Testis (tissue), 3 donors: ENCODE data around the gene SLC6A20. TPM values are rescaled to one million over a fixed set of nuclear protein-coding genes. Genes with fewer than 3 reads are reported as not detected.

ENCODE experiments used
- DNase-seq: peaks from one replicate; pipeline ENCODE4 v3.0.0-alpha.2; 2019
- H3K27ac ChIP-seq, 2 donors: fragments of 200-600 bp; sonication (generic); one replicate each; pipeline ENCODE4 v1.5.1; 2019
- H3K27me3 ChIP-seq: fragments of 200-600 bp; sonication (generic); one replicate; pipeline ENCODE4 v1.5.1; 2019
- H3K36me3 ChIP-seq: fragments of 200-600 bp; sonication (generic); one replicate; pipeline ENCODE4 v1.5.1; 2017; ENCODE audit warnings: low read depth; ENCODE audit errors: missing control alignments
- H3K4me1 ChIP-seq: fragments of 200-600 bp; sonication (generic); one replicate; pipeline ENCODE4 v1.5.1; 2019
- H3K4me3 ChIP-seq, 2 donors: fragments of 200-600 bp; sonication (generic); one replicate each; pipeline ENCODE4 v1.5.1; 2017 to 2019
- H3K9me3 ChIP-seq: fragments of 200-600 bp; sonication (generic); one replicate; pipeline ENCODE4 v1.5.1; 2017
- CTCF ChIP-seq, 3 experiments: fragments of 450-650 bp in 2 of 3; fragments of 200-600 bp in 1 of 3; sonication (generic) in 1 of 3; IDR thresholded peaks; one replicate each; pipeline ENCODE4 v1.5.1; 2016 to 2019; ENCODE audit warnings: antibody characterized with exemption in 3 of 3, mild to moderate bottlenecking in 2 of 3, moderate library complexity in 1 of 3
- POLR2A ChIP-seq: fragments of 450-650 bp; IDR thresholded peaks from one replicate; pipeline ENCODE4 v1.6.1; 2017; ENCODE audit warnings: antibody characterized with exemption, mild to moderate bottlenecking, moderate library complexity
- WGBS, 2 donors: methylation state at CpG; one replicate each; pipeline ENCODE4 v1.1.5; 2018; 5-methylcytosine and 5-hydroxymethylcytosine counted together
- intact Hi-C: fragments of 100-400 bp; cut with DNase I; formaldehyde crosslinking; loops from one replicate; pipeline ENCODE4 v1.15.1; 2023; ENCODE audit warnings: low total_unique reads
- polyA plus RNA-seq: library from polyadenylated mRNA; stranded (reverse); fragments of 350-450 nt; fragmentation: Illumina TruSeq; extraction: RNeasy Lipid Tissue Mini Kit (QIAGEN cat#74804); gene quantifications from one replicate; pipeline ENCODE4 v1.2.3, GENCODE V29; 2014; ENCODE audit warnings: low read depth, low replicate concordance; ENCODE audit not compliant: insufficient read depth
- total RNA-seq, 2 donors: library from RNA; depleted of rRNA; stranded (reverse); fragments of >200 nt; gene quantifications; one replicate each; pipeline ENCODE4 v1.2.3, GENCODE V29; 2016

Gene SLC6A20
- total and polyA plus RNA-seq, 3 donors from 2014 or later, result 0.87 to 2.3 (median 2.3) TPM

GRCh38 chr3:45783667-45784066 is 12.7 kb downstream of the SLC6A20 start:
- no peaks in the 10 kb centered on the region for H3K27me3 ChIP-seq
- TF ChIP-seq CTCF (IDR thresholded peaks at IDR 0.05), result no peak
- TF ChIP-seq POLR2A, result no peak
- intact Hi-C loops, result no loop called here
- H3K9me3 ChIP-seq, result no peaks in the 10 kb centered on the region
- H3K27ac ChIP-seq, result no peak overlapping the region
- WGBS, 2 donors, result 95 to 100% methylated on average over 3 of the region's 3 CpGs
- no peaks in the 10 kb centered on the region for H3K4me1 ChIP-seq
- no peak overlapping the region for H3K4me3 ChIP-seq
- no peaks in the 10 kb centered on the region for H3K36me3 ChIP-seq
- DNase-seq, result no peak

- Histone ChIP-seq H3K27ac (no peak overlapping the region), H3K4me3 (no peak overlapping the region), H3K27me3 (no peaks in the 10 kb centered on the region)
These were observed 14.0 kb downstream of the SLC6A20 start for GRCh38 chr3:45782381-45782780.

GRCh38 chr3:45781841-45782240 is 14.5 kb downstream of the SLC6A20 start:
- no peak overlapping the region for H3K27ac ChIP-seq
- TF ChIP-seq CTCF (IDR thresholded peaks at IDR 0.05) (no peak), POLR2A (no peak)
- H3K27me3 ChIP-seq, result no peaks in the 10 kb centered on the region
- DNase-seq, result no peak
- H3K9me3 ChIP-seq, result no peaks in the 10 kb centered on the region
- intact Hi-C loops, result no loop called here
- H3K36me3 ChIP-seq, result no peaks in the 10 kb centered on the region
- 92 to 96% methylated on average over 10 to 12 of the region's 12 CpGs for WGBS, 2 donors
- no peak overlapping the region for H3K4me3 ChIP-seq
- H3K4me1 ChIP-seq, result no peaks in the 10 kb centered on the region

More at GRCh38 chr3:45782381-45782780, 14.0 kb downstream of the SLC6A20 start:
- 91 to 96% methylated on average over 3 of the region's 3 CpGs for WGBS, 2 donors
- Histone ChIP-seq H3K4me1 (no peaks in the 10 kb centered on the region), H3K9me3 (no peaks in the 10 kb centered on the region), H3K36me3 (no peaks in the 10 kb centered on the region)
- no peak for TF ChIP-seq CTCF (IDR thresholded peaks at IDR 0.05)
- no peak for TF ChIP-seq POLR2A
- DNase-seq, result no peak
- intact Hi-C loops, result no loop called here

- Histone ChIP-seq H3K36me3 (no peaks in the 10 kb centered on the region), H3K4me1 (no peaks in the 10 kb centered on the region), H3K4me3 (no peak overlapping the region), H3K9me3 (no peaks in the 10 kb centered on the region), H3K27ac (no peak overlapping the region), H3K27me3 (no peaks in the 10 kb centered on the region)
- DNase-seq, result no peak
- WGBS, 2 donors, result 78 to 82% methylated on average over 5 of the region's 5 CpGs
- intact Hi-C loops, result no loop called here
- TF ChIP-seq CTCF (IDR thresholded peaks at IDR 0.05) (no peak), POLR2A (no peak)
These were observed 15.1 kb downstream of the SLC6A20 start for GRCh38 chr3:45781271-45781670.
